GM12873 (cell line): ENCODE data around the gene PRSS38.

Source experiments
- TF ChIP-seq, protein P1 (sequence below): IDR thresholded peaks from 2 replicates; pipeline ENCODE4 v1.5.1; 2012; ENCODE audit warnings: low read depth, mild to moderate bottlenecking, moderate library complexity, low read length, control low read depth; ENCODE audit not compliant: insufficient read depth; ENCODE audit errors: missing control alignments

PRSS38 gene

DNA sequence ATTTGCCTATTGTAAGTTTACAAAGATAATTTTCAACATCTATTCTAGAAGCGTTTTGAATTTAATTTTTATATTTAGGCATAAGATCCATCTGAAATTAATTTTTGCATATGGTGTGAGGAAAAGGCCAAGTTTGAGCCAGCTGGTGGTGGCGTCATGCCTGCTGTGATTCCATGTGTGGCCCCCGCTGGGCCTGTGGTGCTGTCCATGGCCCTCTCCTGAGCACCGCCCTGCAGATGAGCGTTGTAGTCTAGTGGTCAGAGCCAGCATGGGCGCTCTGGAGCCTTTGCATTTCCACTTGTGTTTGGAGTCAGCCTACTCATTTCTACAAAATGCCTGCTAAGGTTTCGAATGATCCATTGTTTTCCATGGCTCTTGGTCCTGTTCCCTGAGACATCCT, 22.7 kb downstream of the PRSS38 start:
- TF ChIP-seq, protein P1, sequence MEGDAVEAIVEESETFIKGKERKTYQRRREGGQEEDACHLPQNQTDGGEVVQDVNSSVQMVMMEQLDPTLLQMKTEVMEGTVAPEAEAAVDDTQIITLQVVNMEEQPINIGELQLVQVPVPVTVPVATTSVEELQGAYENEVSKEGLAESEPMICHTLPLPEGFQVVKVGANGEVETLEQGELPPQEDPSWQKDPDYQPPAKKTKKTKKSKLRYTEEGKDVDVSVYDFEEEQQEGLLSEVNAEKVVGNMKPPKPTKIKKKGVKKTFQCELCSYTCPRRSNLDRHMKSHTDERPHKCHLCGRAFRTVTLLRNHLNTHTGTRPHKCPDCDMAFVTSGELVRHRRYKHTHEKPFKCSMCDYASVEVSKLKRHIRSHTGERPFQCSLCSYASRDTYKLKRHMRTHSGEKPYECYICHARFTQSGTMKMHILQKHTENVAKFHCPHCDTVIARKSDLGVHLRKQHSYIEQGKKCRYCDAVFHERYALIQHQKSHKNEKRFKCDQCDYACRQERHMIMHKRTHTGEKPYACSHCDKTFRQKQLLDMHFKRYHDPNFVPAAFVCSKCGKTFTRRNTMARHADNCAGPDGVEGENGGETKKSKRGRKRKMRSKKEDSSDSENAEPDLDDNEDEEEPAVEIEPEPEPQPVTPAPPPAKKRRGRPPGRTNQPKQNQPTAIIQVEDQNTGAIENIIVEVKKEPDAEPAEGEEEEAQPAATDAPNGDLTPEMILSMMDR: no peak

DNA sequence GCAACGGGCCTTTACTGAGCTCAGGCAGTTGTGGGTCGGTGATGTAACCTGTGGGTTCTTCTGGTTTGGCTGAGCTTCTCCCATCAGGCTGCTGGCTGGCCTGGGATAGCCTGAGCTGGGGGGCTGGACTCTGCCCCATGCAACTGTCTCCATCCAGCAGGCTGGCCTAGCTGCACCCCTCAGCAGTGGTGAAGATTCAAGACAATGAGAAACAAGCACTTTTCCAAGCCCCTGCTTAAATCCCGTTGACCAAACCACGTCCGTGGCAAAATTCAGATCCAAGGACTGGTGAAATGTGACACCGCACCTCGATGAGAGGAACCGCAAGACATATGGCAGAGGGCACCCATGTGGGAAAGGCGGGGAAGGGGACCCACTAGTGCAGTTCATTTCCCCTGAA, 25.6 kb downstream of the PRSS38 start:
- TF ChIP-seq, protein P1: no peak

DNA sequence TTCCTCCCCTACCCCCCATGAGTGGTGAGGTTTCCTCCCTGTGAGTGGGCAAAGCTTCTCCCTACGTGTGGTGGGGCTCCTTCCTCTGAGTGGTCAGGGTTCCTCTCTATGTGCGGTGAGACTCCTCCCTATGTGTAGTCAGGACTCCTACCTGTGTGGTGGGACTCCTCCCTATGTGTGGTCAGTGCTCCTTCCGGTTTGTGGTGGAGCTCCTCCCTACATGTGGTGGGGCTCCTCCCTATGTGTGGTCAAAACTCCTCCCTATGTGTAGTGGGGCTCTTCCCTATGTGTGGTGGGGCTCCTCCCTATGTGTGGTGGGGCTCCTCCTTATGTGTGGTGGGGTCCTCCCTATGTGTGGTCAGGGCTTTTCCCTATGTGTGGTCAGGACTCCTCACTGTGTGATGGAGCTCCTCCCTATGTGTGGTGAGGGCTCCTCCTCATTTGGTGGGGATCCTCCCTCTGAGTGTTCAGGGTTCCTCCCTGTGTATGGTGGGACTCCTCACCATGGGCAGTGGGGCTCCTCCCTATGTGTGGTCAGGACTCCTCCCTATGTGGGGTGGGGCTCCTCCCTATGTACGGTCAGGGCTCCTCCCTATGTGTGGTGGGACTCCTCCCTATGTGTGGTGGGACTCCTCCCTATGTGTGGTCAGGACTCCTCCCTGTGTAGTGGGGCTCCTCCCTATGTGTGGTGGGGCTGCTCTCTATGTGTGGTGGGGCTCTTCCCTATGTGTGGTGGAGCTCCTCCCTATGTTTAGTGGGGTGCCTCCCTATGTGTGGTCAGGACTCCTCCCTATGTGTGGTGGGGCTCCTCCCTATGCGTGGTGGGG, 29.1 kb downstream of the PRSS38 start:
- TF ChIP-seq, protein P1: no peak

DNA sequence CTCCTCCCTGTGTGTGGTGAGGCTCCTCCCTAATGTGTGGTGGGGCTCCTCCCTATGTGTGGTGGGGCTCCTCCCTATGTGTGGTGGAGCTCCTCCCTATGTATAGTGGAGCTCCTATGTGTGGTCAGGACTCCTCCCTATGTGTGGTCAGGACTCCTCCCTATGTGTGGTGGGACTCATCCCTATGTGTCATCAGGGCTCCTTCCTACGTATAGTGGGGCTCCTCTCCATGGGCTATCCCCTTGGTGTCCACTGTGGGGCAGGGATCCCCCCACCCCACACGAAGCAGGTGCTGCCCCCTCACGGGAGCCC, 29.6 kb downstream of the PRSS38 start:
- TF ChIP-seq, protein P1: no peak

DNA sequence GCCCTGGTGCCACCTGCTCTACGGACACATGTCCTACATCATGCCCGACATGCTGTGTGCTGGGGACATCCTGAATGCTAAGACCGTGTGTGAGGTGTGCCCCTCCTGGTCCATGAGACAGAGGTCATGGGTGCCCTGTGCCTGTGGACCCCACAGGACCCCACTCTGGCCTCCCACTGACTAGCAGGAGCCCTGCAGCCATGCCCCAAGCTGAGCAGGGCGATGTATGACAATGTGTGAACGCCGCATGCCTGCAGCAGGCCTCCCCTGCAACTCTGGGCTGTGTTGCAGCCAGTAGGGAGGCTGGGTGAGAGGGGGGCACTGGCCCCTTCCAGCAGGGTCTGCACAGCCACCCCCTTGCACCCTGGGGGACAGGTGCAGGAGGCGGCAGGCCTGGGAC, 30.0 kb downstream of the PRSS38 start:
- TF ChIP-seq, protein P1: no peak

DNA sequence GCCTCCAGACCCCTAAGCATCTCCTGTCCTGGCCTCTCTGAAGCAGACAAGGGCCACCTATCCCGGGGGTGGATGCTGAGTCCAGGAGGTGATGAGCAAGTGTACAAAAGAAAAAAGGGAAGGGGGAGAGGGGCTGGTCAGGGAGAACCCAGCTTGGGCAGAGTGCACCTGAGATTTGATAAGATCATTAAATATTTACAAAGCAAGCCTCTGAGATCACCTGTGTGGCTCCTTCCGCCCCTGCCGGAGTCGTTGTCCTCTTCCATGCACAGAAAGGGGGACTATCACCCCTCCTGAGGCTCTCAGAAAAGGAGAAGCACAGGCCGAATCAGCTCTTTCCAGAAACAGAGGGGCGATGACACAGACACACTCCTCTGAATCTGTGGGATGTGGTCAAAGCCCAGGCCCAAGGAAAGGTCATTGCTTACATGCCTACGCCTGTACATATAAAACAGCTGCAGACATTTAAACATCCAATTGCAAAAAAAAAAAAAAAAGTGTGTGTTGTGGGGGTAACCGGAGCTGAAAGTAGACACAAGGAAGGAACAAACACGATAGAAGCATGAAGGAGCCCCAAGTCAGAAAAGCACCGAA, 30.9 kb downstream of the PRSS38 start:
- TF ChIP-seq, protein P1: no peak

DNA sequence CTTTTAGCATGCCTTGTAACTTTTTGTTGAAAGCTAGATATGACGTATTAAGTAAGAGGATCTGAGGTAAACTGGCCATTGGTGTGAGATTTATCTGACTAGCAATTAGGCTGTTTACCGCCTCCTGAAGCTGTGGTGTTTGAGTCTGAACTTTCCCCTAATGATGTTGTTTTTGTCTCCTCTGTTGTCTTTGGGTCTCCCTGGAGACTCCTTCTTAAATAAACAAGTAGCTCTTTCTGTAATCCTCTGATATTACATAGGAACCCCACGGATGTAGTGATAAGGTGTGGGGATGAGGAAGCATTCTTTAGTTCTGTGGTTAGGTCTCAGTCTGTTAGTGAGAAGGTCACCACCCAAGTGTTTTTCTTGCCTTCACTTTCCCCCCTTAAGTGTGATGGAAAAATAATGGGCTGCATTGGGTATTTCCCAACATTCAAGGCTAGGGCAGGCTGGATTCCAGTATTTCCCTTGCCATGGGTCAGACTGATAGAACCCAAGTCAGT, 33.0 kb downstream of the PRSS38 start:
- TF ChIP-seq, protein P1: no peak
